Astrocyte of the cerebellum (primary cell): Measurements from ENCODE around the gene KSR2.

ENCODE experiments used
- DNase-seq: peaks from one replicate; pipeline ENCODE4 v3.0.0-alpha.2; 2011; ENCODE audit warnings: low read depth
- H3K4me3 ChIP-seq: 2 replicates; pipeline ENCODE4 v1.5.1; 2011; ENCODE audit warnings: mild to moderate bottlenecking, low read depth, low read length, moderate library complexity
- in situ Hi-C: cut with HindIII; loops from 2 replicates; pipeline ENCODE4 v1.10.0; 2017; ENCODE audit warnings: low sequenced_read_pairs
- TF ChIP-seq, protein P1 (sequence below): IDR thresholded peaks from 2 replicates; pipeline ENCODE4 v1.5.1; 2012; ENCODE audit warnings: low read length, low read depth, moderate library complexity, mild to moderate bottlenecking; ENCODE audit errors: missing control alignments

The KSR2 gene

GRCh38 chr12:117525766-117526165 is 443.0 kb downstream of the KSR2 start:
- H3K4me3 ChIP-seq, result no peak overlapping the region
- in situ Hi-C loops, result no loop called here
- TF ChIP-seq, protein P1, sequence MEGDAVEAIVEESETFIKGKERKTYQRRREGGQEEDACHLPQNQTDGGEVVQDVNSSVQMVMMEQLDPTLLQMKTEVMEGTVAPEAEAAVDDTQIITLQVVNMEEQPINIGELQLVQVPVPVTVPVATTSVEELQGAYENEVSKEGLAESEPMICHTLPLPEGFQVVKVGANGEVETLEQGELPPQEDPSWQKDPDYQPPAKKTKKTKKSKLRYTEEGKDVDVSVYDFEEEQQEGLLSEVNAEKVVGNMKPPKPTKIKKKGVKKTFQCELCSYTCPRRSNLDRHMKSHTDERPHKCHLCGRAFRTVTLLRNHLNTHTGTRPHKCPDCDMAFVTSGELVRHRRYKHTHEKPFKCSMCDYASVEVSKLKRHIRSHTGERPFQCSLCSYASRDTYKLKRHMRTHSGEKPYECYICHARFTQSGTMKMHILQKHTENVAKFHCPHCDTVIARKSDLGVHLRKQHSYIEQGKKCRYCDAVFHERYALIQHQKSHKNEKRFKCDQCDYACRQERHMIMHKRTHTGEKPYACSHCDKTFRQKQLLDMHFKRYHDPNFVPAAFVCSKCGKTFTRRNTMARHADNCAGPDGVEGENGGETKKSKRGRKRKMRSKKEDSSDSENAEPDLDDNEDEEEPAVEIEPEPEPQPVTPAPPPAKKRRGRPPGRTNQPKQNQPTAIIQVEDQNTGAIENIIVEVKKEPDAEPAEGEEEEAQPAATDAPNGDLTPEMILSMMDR, result no peak
- DNase-seq, result no peak

- no peak for DNase-seq
- in situ Hi-C loops, result no loop called here
- TF ChIP-seq, protein P1, result no peak
- no peak overlapping the region for H3K4me3 ChIP-seq
These were observed 444.0 kb downstream of the KSR2 start for GRCh38 chr12:117524806-117525205.

- no peak overlapping the region for H3K4me3 ChIP-seq
- in situ Hi-C loops, result no loop called here
- TF ChIP-seq, protein P1, result no peak
- no peak for DNase-seq
These were observed 444.8 kb downstream of the KSR2 start for GRCh38 chr12:117523971-117524370.

DNA sequence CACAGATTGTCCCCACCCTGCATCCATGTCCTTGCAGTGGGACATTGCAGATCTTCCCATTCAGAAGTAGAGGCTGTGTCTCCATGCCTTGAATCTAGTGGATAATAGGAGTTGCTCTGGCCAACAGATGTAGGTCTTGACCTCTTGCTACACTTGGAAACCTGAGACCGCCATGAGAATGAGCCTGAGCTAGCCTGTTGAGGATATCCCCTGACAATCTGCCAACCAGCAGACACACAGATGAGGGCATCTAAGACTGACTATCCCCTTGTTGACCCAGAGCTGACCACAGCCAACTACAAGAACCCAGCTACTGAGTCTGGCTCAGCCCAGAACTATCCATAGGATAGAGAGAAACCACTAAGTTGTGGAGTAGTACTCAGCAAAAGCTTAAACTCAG is 446.2 kb downstream of the KSR2 start:
- TF ChIP-seq, protein P1, result no peak
- in situ Hi-C loops, result no loop called here
- no peak overlapping the region for H3K4me3 ChIP-seq
- DNase-seq, result no peak

- DNase-seq, result no peak
- TF ChIP-seq, protein P1, result no peak
- in situ Hi-C loops, result no loop called here
- no peak overlapping the region for H3K4me3 ChIP-seq
These were observed 446.9 kb downstream of the KSR2 start for GRCh38 chr12:117521867-117522266.

GRCh38 chr12:117521346-117521745 is 447.4 kb downstream of the KSR2 start:
- in situ Hi-C loops, result no loop called here
- DNase-seq, result no peak
- TF ChIP-seq, protein P1, result no peak
- H3K4me3 ChIP-seq, result no peak overlapping the region

DNA sequence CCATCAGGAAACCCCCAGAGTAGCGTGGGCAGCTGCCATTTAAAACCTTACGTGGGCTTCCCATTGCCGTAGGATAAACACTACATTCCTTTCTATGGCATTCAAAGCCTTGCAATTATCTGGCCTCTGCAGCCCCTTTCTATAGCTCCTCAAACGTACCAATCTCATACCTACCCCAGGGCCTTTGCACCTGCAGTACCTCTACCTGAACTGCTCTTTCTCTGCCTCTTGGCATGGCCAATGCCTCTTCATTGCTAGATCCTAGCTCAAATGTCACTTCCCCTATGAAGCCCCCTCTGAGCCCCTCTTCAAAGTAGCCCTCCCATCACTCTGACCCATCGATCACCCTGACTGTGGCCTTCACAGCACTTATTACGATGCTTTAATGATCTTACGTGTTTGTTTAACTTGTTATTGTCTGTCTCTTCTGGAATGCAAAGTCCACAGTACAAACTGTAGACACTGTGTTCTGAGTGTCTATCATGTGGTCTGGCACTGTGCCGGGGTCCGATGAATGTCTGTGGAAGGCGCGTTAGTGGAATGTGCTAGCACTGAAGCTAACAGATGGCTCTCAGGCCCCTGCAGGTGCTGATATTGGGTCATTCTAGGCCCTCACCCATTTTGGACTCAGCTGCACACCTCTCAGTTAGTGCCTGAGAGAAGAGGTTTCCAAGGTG is 450.1 kb downstream of the KSR2 start:
- in situ Hi-C loops, result no loop called here
- no peak for DNase-seq
- no peak overlapping the region for H3K4me3 ChIP-seq
- TF ChIP-seq, protein P1, result no peak
